ENCODE results near the gene HPGDS.

DNA sequence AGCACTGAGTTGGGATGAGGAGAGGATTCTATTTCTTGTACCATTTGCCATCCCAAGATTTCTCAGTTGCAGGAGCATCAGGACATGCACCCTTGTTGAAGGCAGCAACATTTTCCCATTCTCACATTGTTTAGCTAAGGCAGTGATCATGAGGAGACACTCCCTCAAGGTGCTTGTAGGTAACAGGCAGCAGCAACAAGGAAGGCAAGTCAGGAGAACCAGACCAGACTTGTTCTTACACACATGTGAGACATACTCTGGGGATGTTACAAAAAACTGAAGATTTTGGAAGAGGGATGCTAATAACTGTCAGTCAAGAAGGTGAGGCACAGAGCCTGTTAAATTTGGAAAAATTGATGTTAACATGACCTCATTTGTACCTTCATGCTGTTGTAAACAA lies 15.5 kb upstream of the HPGDS start:
- TF ChIP-seq POLR2AphosphoS5 (IDR thresholded peaks at IDR 0.05; ENCODE audit: low read depth, low read length) (no peak), TAF1 (IDR thresholded peaks at IDR 0.05; ENCODE audit: low read depth, low read length) (no peak)
